Kidney (tissue), 14 donors: ENCODE data around the gene GLB1L2. TPM values are rescaled to one million over a fixed set of nuclear protein-coding genes. Genes with fewer than 3 reads are reported as not detected.

Source experiments
- DNase-seq, 5 donors: peaks; one replicate each; pipeline ENCODE4 v3.0.0-alpha.2; 2013 to 2020
- FAIRE-seq: peaks from 2 replicates; lab custom pipeline; 2012; peaks lifted over from hg19 to GRCh38; lab: Jason Lieb, UNC
- H3K27ac ChIP-seq, 2 donors: one replicate each; pipeline ENCODE4 v1.7.0; 2013; ENCODE audit warnings: low read depth in 2 of 2, low read length in 2 of 2, inconsistent platforms in 1 of 2
- H3K27me3 ChIP-seq: one replicate; pipeline ENCODE4 v1.7.1; 2013; ENCODE audit warnings: low read length, inconsistent platforms; ENCODE audit not compliant: control insufficient read depth, insufficient read depth
- H3K36me3 ChIP-seq, 3 donors: one replicate each; pipeline versions ENCODE4 v1.7.0 to v1.7.1; 2013; ENCODE audit warnings: low read length in 3 of 3, control low read depth in 1 of 3, inconsistent platforms in 1 of 3; ENCODE audit not compliant: insufficient read depth in 3 of 3, control insufficient read depth in 2 of 3
- H3K4me1 ChIP-seq, 3 donors: one replicate each; pipeline versions ENCODE4 v1.7.0 to v1.7.1; 2013; ENCODE audit warnings: low read length in 3 of 3, inconsistent platforms in 1 of 3, low read depth in 1 of 3; ENCODE audit not compliant: control insufficient read depth in 2 of 3, insufficient read depth in 2 of 3
- H3K4me3 ChIP-seq, 3 donors: one replicate each; pipeline versions ENCODE4 v1.7.0 to v1.8.1; 2013; ENCODE audit warnings: low read length in 3 of 3, control low read depth in 1 of 3, inconsistent platforms in 1 of 3
- H3K9ac ChIP-seq, 3 donors: one replicate each; pipeline versions ENCODE4 v1.7.0 to v1.7.1; 2013; ENCODE audit warnings: low read length in 3 of 3, control low read depth in 1 of 3, inconsistent platforms in 1 of 3
- H3K9me3 ChIP-seq, 3 donors: one replicate each; pipeline versions ENCODE4 v1.7.0 to v1.7.1; 2013; ENCODE audit warnings: low read length in 3 of 3, control low read depth in 1 of 3, inconsistent platforms in 1 of 3; ENCODE audit not compliant: control insufficient read depth in 2 of 3, insufficient read depth in 1 of 3
- CTCF ChIP-seq: IDR thresholded peaks from 3 replicates; pipeline ENCODE4 v1.5.1; 2012; ENCODE audit warnings: mild to moderate bottlenecking, moderate library complexity, borderline replicate concordance; ENCODE audit not compliant: insufficient read depth; ENCODE audit errors: extremely low read depth
- intact Hi-C: fragments of 100-400 bp; cut with DNase I; formaldehyde crosslinking; loops from one replicate; pipeline ENCODE4 v1.11.1; 2022
- polyA plus RNA-seq: library from polyadenylated mRNA; stranded (reverse); fragments of 350-450 nt; fragmentation: Illumina TruSeq; extraction: RNeasy Lipid Tissue Mini Kit (QIAGEN cat#74804); gene quantifications from one replicate; pipeline ENCODE4 v1.2.3, GENCODE V29; 2014; ENCODE audit warnings: low read depth, low replicate concordance; ENCODE audit not compliant: insufficient read depth
- total RNA-seq: library from RNA; stranded (reverse); fragmentation: NEBNext Ultra II Directional; extraction: Animal tissue kit (Norgen Biotek cat#: 25700); gene quantifications from one replicate; pipeline ENCODE4 v1.2.1, GENCODE V29; 2021
- donor health status: control.
- donor health status: control.
- donor health status: control.
- donor health status: control.
- donor health status: control.
- donor health status: DM: yes; HTN: yes; CAD: no.
- donor health status: Normal renal cell carcinoma (clear cell type).

Gene GLB1L2
- total and polyA plus RNA-seq, 2 donors from 2014 or later: 10.0 to 26.1 TPM

DNA sequence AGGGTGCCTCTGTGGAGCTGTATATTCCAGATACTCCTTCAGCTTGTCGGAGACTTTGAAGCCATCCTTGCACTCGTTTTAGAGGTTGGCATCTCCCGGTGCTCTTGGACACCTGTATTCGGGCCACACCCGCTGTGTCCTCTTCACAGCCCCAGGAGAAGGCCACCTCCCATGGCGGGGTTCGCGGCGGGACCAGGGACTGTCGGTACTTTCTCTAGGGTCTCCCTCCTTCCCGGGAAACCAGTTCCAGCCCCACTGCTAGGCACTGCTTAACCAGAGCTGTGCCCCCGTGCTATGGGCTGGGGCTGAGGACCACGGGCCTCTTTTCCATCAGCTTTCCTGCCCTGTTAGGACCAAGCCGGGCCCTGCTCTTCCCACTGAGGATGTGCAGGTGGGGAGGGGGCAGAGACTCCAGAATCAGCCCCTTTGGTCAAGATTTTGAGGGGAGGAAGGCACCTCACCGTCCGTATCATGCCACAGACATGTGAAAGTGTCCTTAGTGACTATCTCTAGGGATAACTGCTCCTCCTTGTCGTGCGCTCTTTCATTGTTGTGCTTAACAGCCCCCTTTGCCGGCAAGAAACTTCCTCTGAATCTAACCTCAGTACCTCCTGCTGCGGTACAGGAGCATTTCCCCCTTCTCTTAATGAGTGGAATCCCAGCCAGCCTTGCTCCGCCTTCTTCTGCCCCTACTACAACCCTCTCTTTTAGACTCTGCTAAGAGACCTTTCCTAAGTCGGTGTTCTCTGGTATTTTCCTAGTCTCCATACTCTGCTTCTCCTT lies 81.4 kb downstream of the GLB1L2 start:
- FAIRE-seq (no peak), DNase-seq (no peak)
- Histone ChIP-seq H3K27ac (no peak overlapping the region), H3K9me3 (no peaks in the 10 kb centered on the region), H3K27me3 (peaks cover 19% of the 10 kb centered on the region), H3K4me1 (no peaks in the 10 kb centered on the region), H3K36me3 (no peaks in the 10 kb centered on the region), H3K9ac (no peak overlapping the region), H3K4me3 (no peak overlapping the region)
- intact Hi-C loops: no loop called here
- TF ChIP-seq CTCF: no peak

DNA sequence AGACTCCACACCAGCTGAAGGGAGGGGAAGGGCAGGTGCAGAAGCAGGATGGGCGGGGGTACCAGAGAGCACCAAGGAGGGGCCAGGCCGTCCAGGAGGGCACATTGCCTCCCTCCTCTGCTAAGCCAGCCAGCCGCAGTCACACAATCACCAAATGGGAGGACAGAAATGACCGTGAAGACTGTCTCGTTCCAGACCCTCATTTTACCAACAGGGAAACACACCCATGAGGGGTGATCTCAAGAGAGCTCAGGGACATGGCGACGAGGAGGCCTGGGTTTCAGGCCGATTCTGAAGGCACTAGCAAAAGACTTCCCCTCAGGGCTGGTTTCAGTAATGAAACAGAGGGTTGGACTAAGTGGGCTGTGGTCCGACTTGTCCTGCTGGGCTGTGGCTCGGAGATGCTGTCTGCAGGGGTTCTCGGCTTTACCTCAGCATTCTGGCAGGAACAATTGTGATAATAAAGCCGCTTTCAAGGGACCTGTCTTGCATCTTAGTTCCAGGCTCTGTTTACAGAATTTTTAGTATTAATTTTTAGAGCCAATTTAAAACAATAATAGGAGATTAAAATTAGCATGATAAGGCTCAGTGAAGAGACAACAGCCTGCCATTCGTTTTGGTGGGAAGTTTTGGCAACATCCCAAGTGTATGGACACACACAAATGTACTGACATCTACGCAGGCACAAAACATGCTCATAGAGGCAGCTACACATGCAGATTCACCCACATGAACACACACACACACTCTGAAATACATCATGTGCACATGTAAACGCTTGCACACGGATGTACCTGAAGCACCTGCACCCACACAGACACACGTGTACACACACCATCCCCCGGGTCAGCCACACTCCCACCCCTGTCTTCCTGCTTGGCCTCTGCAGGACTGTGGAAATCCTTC lies 82.3 kb downstream of the GLB1L2 start:
- H3K9ac ChIP-seq: no peak overlapping the region
- no peak overlapping the region for H3K4me3 ChIP-seq
- no peaks in the 10 kb centered on the region for H3K9me3 ChIP-seq
- H3K27me3 ChIP-seq: peaks cover 19% of the 10 kb centered on the region
- H3K36me3 ChIP-seq: no peaks in the 10 kb centered on the region
- no peak for TF ChIP-seq CTCF
- intact Hi-C loops: no loop called here
- no peak for DNase-seq
- H3K4me1 ChIP-seq: no peaks in the 10 kb centered on the region
- FAIRE-seq: no peak
- no peak overlapping the region for H3K27ac ChIP-seq

DNA sequence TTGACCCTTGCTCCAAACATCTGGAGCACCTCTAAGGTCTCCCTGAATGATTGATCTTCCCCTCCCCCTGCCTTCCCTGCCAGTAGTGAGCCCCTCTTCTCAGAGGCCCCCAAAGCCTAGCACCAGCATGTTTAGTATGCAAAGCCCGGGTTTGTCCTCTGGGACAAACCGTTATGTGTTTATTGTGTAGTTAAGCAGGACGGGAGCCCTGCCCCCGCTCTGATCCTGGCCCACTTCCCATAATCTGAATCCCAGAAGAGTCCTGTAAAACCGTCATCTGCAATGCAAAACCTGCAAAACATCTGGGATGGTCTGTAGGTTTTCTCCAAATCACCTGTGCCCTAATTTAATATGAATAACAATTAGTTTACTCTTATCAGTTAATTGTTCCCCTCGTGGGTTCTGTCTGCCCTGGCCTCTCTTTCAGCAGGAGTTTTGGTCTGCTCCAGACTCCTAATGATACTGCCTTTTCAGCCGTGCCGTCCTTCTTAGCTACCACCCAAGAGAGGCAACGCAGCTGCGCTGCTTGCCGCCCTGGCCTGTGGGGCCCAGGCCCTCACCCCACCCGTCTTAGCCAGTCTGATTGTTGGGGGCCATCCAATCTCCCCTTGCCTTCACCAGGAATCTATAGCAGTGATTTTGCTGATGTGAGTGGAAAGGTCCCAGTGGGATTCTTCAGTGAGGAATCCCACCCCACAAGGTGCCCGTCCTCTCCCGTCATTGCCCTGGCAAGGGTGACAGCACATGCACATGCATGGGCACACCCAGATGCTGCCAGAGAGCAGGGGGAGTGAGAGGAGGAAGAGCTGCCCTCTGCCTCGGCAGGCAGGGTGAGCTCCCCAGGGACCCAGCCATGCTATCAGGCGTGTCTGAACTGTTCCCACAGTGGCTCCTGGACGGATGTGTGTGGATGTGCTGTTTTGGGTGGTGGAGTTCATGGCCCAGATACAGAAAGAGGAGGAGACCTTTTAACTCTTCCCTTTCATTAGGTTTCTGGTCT lies 83.3 kb downstream of the GLB1L2 start:
- no peaks in the 10 kb centered on the region for H3K4me1 ChIP-seq
- TF ChIP-seq CTCF: no peak
- H3K27me3 ChIP-seq: peaks cover 19% of the 10 kb centered on the region
- no peak for FAIRE-seq
- H3K9me3 ChIP-seq: no peaks in the 10 kb centered on the region
- intact Hi-C loops: no loop called here
- DNase-seq: no peak
- H3K4me3 ChIP-seq: no peak overlapping the region
- H3K36me3 ChIP-seq: no peaks in the 10 kb centered on the region
- H3K9ac ChIP-seq: no peak overlapping the region
- no peak overlapping the region for H3K27ac ChIP-seq
